ENCODE results near the gene COL5A1.

The COL5A1 gene

DNA sequence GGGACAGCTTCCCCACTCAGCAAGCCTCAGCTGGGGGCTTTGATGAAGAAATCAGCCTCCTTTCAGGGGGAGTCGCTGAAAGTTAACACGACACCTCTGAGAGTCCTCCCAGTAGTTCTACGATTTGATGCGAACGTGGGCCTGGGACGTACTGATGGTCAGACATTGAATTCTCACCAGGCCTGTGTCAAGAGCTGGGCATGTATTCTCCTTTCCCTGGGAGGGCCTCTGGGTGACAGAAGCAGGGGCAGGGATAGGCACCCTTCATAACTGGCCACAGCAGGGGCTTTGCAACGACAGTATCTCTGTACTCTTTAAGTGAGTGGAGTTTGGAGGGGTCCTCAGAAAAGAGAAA, 15.6 kb upstream of the COL5A1 start:
- DNase-seq (ENCODE audit: low read depth), result no peak

DNA sequence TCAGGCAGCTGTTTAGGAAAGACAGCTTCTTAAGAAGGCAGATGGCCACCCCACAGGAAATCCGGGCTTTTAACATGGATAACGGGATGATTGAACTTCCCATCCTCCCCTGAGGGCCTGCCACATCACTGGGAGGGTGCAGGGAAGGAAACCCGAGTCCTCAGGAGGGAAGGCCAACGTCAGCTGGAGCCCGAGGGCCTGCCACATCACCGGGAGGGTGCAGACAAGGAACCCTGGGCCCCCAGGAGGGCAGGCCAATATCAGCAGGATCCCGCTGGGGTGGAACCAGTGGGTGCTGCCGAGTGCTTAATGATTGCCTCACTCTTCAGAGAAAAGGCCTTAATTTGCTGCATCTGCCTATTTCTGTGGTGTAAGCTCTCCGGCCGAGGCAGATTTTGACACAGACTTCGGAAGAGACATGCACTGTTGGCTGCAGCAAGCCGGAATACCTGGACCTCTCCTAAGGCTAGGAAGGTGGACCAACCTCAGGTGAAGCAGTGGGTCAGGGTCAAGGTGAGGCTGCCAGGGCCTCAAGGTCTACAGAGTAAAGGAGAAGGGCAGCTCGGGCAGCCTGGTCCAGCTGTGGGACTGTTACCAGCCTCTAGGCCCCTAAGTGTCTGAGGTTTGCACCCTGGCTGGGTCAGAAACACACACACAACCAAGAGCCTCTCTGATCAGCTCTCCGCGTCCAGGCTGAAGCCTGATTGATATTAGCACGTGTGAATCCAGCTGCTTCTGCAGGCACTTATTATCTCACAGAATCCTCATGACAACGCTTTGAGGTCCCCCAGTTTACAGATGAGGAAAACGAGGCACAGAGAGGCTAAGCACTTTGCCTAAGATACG, 14.8 kb upstream of the COL5A1 start:
- DNase-seq (ENCODE audit: low read depth), result no peak

DNA sequence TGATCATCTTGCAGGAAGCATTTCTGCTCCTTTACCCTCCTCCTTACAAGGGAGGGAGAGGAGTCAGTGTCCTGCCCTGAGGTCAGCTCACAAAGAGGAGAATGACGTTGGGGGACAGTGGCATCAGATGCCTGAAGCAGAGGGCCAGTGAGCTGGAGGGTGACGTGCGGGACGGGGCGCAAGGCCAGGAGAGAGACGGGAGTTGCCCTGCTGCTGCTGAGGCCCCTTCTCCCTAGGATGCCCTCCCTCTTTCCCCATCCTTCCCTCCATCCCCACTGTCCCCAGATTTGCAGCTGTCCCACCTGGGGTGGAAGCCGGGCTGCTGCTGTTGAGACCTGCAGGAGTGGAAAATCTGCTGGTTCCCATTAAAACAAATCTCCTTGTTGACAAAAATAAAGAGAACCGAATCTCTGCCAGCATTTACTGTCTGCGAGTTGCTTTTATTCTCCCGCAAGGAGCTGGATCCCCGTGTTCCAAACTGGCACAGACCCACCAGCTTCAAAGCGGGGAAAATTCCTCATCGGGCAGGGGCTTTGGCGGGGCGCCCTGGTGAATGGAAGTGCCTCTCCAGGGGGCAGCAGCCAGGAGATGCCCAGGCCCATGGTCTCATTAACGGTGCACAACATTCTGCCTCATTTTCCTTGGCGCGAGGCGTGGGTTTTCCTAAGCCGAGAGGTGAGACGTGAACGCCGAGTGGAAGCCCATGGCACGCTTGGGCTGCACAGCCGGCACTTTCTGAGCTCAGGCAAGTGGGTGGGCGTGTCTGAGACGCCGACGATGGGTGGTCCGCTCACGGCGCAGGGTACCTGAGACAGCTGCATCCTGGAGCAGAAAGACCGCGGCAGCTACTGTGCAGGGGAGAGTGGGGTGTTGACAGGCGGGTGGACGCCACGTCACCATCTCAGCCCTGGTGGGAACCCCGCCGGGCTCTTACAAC, 13.9 kb upstream of the COL5A1 start:
- no peak for DNase-seq (ENCODE audit: low read depth)

DNA sequence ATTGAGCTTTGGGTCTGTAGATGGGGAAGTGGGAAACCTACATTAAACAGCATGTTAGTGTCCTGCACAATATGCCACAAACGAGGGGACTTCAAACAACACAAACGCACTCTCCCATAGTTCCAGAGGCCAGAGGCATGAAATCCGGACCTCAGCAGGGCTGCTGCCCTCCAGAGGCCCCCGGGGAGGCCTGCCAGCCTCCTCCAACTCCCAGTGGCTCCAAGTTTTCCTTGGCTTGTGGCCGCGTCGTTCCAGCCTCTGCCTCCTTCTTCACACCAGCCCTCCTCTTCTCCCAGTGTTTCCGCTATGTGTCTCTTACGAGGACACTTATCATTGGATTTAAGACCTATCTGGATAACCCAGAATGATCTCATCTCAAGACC, 13.3 kb upstream of the COL5A1 start:
- no peak for DNase-seq (ENCODE audit: low read depth)

DNA sequence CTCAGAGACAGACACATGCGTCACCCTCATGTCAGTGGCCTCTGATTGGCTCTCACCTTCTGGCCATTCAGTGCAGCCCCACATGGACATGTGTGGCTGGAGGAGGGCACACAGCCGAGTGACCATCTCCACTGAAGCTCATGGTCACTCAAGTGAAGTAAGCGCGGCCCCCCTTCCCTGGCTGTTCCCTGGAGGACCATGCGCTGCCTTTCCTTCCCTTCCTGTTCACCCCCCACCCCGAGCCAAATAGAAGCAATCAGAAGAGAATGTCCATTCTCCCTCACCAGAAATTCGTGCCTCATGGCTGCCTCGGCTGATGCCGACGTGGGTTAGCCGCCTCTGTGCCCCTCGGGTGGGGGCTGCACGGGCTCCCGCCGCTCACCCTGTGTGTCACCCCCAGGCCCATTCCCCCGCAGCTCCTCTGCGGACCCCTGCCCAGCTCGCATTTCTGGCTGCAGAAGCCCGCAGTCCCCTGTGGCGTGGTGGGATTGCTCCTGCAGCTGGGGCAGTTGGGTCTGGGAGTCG, 12.5 kb upstream of the COL5A1 start:
- no peak for DNase-seq (ENCODE audit: low read depth)

DNA sequence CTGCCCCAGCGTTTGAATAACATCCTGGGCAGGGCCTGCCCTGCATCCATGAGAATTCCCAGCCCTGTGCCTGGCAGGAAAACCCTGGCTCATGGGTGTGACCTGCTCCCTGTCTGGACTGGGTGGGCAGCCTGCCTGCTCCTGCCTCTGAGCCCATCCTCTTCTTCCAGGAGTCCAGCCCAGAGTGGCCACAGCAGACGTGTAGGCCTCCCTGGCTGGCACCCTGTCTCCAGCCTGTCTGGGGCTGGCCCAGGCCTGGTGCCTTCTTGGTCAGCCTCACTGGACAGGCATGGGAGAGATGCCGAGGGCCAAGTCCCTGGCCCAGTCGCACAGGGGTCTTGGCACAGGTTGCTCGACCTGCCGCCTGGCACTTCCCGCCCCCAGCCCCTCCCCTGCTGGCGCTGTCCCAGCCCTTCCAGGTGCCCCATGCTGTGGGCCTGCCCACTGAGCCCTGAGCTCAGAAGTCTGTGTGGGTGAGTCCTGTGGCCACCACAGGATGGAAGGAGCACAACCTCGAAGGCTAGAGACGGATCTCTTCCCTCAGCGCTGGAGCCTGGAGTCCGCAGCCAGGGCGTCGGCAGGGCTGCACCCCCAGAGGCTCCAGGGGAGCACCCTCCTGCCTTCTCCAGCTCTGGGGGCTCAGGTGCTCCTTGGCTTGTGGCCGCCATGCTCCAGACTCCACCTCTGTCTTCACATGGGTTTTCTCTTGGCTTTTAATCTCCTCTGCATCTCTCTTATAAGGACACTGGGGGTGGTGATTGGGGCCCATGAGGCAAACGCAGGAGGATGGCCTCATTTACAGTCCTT, 11.8 kb upstream of the COL5A1 start:
- no peak for DNase-seq (ENCODE audit: low read depth)

DNA sequence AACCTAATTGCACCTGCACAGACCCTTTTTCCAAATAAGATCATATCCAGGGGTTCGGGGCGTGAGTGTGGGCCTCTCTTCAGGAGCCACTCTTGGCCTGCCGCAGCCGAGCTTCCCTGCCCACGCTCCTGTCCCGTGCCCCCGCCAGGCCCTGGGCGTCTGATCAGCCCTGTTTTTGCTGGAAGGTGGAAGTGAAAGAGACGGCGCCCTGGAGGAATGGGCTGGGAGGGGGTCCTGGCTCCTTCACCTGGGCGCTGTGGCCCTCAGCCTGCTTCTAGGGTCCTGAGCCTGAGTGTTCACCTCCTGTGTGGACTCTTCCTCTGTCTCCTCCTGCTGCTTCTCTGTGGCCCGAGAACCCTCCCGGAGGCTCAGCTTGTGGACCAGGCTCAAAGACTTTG, 11.2 kb upstream of the COL5A1 start:
- DNase-seq (ENCODE audit: low read depth), result no peak

DNA sequence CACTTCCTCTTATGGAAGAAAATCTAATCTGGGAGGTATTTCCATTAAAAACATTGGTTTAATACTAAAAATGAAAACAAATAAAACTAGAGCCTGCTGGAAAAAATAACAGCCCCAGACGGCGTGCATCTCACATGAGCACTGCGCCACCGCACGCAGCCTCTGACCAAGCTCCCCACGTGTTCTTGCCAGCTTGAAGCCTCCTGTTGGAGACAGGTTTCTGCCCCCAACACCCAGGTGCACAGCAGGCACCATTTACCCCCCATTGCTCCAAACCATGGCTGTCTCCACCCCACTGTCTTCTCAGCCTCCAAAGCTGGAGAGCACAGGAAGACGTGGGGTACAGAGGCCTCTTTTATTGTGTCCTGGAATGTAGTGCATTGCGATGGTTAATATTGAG, 10.7 kb upstream of the COL5A1 start:
- DNase-seq (ENCODE audit: low read depth), result no peak

DNA sequence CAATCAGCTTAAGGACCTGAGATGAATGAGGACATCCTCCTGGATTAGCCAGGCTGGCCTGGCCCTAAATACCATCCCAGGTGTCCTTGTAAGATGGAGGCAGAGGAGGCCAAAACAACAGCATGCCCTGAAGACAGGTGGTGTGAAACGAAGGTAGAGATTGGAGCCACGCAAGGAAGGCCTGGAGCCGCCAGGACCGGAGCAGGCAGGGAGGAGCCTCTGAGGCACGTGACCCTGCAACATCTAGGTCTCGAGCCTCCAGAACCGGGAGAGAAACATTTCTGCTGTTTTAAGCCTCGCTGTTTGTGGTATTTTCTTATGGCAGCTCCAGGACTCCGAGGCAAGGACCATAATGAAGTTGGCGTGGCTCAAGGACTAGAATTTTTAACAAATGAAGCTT, 9.7 kb upstream of the COL5A1 start:
- DNase-seq (ENCODE audit: low read depth), result no peak

DNA sequence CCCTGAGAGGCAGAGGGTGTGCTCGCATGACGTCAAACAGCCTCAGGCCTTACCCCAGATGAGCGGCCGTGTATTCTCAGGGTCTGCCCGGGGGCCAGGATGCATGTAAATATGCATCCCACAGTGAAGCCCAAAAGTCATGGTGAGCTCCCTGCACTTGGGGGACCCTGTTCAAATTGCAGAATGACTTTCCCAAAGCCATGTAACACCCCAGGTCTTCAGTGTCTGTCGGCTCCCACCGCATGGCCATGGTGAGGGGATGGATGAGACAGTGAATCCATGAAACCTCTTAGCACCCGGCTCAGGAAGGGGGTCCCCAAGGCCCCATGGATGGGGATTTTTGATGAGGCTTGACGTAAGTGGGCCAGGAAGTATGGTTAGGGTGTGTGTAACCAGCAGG, 9.3 kb upstream of the COL5A1 start:
- no peak for DNase-seq (ENCODE audit: low read depth)

DNA sequence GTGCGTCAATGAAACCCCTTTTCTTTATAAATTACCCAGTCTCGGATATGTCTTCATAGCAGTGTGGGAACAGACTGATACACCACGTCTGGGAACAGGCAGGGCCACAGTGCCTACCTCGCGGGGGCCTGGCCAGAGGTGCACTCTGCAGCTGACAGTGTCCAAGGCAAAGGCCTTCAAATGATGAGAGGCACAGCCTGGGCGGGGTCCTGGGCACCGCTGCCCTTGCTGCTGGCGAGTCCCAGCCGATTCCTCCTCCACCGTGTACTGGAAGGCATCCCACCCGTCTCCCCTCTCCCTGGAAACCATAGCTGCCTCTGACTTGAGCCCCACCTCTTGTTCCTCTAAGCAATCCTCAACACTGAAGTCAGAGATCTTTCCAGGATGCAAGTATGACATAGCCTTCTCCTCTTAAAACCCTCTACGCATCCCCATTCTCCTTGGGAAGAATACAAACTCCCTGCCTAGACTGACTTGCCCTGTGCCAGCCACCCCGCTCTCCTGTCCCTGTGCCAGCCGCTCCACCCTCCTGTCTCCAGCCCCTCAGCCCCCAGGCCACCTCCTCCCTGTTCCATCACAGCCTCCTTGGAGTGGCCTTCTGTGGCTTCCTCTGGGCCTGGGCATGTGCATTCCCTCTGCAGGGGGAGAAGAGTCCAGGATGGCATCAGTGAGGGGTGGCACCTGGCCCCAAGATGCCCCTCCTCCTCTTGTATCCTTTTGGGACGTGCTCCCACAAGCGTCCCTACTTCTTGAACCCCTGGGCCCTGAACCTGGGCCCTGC, 8.1 kb upstream of the COL5A1 start:
- no peak for DNase-seq (ENCODE audit: low read depth)

DNA sequence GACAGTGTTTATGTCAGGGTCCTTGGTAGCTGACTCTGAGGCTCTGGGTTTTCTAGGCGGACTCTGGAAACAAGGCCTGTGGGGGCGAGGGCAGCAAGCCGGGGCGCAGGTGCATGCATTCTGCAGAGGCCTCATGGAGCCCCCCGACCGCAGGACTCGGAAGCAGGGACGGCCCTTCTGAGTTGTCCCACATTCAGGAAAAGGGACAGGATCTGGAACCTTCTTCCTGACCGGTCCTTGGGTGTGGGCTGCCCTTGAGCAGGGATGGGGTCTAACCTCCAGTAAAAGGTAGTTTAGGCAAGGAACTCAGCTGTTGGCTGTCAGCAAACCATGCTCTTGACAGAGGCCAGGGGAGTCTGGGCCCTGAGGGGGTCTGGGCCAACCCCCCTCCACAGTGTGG, 7.4 kb upstream of the COL5A1 start:
- DNase-seq (ENCODE audit: low read depth), result no peak

DNA sequence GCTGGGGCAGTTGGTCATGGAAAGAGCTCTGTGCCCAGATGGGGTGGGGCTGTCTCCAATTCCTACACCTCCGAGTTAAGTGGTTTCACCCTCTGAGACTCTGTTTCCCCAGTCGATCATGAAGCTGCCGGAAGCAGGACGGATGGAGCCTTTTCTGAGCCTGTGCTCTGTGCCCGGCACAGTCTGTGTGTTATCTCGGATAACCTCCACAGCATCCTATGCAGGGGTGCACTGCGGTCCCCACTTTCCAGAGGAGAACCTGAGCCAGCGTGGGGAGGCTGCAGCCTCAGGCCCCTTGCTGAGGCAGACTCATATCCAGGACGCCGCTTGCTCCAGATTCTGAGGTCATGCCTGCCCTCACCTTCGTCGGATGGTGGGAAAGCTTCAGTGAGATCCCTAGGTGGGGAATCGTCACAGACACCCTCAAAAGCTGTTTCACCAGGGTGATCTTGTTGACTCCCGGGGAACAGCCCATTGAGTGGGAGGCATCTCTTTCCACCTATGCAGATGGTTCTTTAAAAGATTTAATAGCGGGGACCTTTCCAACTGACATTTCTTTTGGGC, 6.9 kb upstream of the COL5A1 start:
- DNase-seq (ENCODE audit: low read depth), result no peak

DNA sequence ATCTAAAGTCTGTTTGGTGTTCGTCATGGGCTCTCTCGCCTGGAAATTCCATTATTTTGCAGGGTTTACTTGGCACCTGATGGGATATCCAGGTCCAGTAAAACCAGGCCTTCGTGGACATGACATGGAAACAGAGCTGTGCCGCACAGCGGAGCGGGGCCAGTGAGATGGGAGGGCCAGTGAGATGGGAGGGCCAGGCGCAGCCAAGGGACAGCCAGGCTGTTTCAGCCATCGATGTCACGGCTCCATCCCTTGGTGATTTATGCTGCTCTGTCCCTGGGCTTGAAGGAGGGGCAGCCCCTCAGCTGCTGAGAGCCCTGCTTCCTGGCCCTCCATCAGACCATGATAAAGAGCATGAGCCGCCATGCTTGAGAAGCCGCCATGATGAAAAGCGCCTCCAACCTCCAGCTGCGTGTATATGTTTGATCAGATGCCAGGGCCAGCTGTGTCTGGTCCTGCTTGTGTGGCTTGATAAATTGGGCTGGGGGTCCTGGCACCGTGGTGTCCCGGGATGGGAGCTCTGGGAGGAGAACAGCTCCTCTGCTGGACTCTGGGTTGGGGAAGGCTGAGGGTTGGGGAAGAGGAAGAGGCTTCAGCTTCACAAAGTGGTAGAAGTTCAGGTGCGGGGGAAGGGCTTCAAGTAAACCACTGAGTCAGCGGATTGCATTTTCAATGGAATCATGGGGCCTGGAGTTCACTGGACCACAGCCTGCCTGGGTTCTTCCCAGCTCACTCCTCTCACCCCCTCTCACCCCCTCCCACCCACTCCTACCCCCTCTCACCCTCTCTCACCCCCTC, 6.1 kb upstream of the COL5A1 start:
- no peak for DNase-seq (ENCODE audit: low read depth)

DNA sequence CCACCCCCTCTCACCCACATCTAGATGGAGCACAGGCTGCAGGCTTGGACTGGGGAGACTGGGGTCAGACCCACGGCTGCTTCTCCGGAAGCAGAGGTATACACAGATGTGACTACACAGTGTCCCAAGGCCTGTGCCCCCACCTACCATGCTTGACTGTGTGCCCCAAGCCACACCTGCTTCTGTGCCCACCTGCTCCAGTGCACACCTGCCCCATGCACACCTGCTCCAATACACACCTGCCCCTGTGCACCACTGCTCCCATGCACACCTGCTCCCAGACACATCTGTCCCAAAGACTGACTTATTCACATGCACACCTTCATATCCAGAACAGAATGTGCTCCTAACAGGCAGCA, 5.5 kb upstream of the COL5A1 start:
- no peak for DNase-seq (ENCODE audit: low read depth)

DNA sequence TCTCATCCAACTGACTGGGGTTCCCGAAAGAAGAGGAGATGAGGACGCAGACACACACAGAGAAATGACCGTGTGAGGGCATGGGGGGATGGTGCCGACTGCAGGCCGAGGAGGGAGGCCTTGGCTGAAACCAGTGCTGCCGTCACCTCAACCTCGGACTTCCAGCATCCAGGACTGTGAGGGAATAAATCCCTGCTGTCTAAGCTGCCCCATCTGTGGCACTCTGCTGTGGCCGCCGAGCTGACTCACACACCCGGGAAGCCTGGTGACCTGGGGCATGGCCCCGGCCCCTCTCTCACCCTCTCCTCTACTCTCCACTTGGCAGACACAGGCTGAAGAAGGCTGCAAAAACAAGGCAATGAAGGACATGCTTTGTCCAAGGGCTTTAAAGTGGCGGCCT, 4.4 kb upstream of the COL5A1 start:
- no peak for DNase-seq (ENCODE audit: low read depth)

DNA sequence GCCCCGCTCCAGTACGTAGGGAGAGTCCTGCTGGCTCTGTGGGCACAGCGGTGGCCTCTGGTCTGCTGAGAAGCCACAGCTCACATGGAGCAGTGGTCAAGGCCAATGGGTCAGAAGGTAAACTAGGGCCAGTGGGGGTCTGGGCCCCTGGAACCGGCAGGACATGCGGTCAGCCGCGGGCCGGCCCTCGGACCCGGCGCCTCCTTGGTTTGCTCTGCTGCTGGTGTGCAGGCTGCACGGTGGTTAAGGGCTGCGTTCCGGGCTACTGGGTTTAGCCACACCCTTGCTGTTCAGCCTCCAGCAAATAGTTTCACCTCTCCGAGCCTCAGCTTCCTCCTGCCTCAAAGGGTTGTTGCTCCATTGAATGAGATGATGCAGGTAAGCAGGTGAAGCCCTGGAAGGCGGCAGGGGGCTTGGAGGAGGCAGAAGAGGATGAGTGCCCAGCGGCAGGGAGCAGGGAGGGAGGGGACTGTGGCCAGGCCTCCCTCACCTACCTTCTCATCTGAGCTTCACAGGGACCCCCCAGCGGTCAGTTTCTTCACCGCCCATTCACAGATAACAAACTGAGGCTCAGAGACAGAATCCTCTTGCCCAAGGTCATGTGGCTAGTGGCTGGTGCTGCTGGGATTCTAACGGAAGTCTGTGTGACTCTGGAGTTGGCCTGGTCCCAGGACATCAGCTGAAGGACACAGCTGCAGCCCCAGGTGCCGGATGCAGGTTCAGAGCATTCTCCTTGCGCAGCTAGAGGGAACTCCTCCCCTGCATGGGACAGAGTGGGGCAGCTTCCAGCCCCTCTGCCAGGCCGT, 3.7 kb upstream of the COL5A1 start:
- DNase-seq (ENCODE audit: low read depth), result no peak

DNA sequence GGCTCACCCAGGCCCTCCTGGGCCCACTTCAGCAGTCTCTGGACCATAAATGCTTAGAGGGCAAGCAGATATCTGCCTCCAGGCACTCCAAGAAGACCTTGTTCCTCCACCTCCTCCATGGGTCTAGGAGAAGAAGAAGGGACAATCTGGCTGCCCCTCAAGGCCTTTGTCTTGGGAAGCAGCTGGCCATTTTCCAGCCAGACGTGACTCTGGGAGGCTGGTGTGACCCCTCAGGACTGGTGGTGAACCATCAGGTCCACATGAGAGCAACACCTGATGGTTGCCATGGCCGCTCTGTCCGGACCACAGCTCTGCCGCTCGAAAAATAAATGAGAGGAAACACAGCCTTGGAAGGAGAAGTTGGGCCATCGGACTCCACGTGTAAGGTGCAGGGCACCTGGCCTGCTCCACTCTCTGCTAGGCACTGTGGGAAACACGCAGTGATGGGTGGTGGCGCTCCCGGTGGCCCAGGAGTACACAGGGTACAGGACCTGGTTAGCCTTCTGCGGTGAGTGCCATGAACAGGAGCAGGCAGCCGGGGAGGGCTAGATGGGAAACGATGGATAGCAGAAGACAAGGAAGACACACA, 3.0 kb upstream of the COL5A1 start:
- DNase-seq (ENCODE audit: low read depth), result no peak

DNA sequence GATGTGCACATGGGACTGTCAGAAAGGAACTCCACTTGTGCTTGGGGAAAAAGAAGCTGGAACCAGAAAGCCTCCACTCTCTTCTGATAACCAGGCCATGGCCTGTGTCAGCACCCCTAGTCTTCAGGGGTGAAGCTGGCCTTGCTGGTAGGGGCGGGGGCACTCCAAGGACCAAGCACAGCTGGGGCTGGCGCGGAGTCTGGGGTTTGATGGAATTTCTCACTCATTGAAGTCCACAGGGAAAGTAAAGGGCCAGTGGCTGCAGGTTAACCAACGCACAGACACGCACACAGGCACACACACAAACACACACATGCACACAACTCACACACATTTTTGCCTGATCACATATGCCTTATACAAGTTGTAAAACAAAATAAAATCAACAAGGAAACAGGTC, 1.6 kb upstream of the COL5A1 start:
- no peak for DNase-seq (ENCODE audit: low read depth)

Data from stimulated activated CD8-positive, alpha-beta memory T cell treated with anti-CD3 and anti-CD28 coated beads, Interleukin-15, amount 100 ng/mL, for 1 hour (primary cell).